Measurements from ENCODE around the gene FAM117B.

Gene FAM117B

GRCh38 chr2:202599911-202600310 is 34.9 kb upstream of the FAM117B start:
- TF ChIP-seq TAF1 (IDR thresholded peaks at IDR 0.05; ENCODE audit: borderline replicate concordance, insufficient read depth, low read length) (no peak), REST (IDR thresholded peaks at IDR 0.05; ENCODE audit: insufficient read depth in 1 of 2, low read depth in 2 of 2, low read length in 2 of 2) (no peak), SIN3A (IDR thresholded peaks at IDR 0.05; ENCODE audit: borderline replicate concordance, insufficient read depth, low read length) (no peak), FOXP2 (optimal IDR thresholded peaks at IDR 0.05; ENCODE audit: borderline replicate concordance, extremely low read depth, extremely low read length, insufficient read depth) (no peak), POLR2AphosphoS5 (IDR thresholded peaks at IDR 0.05; ENCODE audit: low read depth, low read length) (no peak)

- TF ChIP-seq SIN3A (IDR thresholded peaks at IDR 0.05; ENCODE audit: borderline replicate concordance, insufficient read depth, low read length) (no peak), REST (IDR thresholded peaks at IDR 0.05; ENCODE audit: insufficient read depth in 1 of 2, low read depth in 2 of 2, low read length in 2 of 2) (no peak), TAF1 (IDR thresholded peaks at IDR 0.05; ENCODE audit: borderline replicate concordance, insufficient read depth, low read length) (no peak), FOXP2 (optimal IDR thresholded peaks at IDR 0.05; ENCODE audit: borderline replicate concordance, extremely low read depth, extremely low read length, insufficient read depth) (no peak), POLR2AphosphoS5 (IDR thresholded peaks at IDR 0.05; ENCODE audit: low read depth, low read length) (no peak)
These were observed 30.1 kb upstream of the FAM117B start for GRCh38 chr2:202604699-202605098.

- TF ChIP-seq REST (IDR thresholded peaks at IDR 0.05; ENCODE audit: insufficient read depth in 1 of 2, low read depth in 2 of 2, low read length in 2 of 2) (no peak), POLR2AphosphoS5 (IDR thresholded peaks at IDR 0.05; ENCODE audit: low read depth, low read length) (no peak), FOXP2 (optimal IDR thresholded peaks at IDR 0.05; ENCODE audit: borderline replicate concordance, extremely low read depth, extremely low read length, insufficient read depth) (no peak), SIN3A (IDR thresholded peaks at IDR 0.05; ENCODE audit: borderline replicate concordance, insufficient read depth, low read length) (no peak), TAF1 (IDR thresholded peaks at IDR 0.05; ENCODE audit: borderline replicate concordance, insufficient read depth, low read length) (no peak)
These were observed 29.6 kb upstream of the FAM117B start for GRCh38 chr2:202605174-202605573.

- TF ChIP-seq TAF1 (IDR thresholded peaks at IDR 0.05; ENCODE audit: borderline replicate concordance, insufficient read depth, low read length) (no peak), REST (IDR thresholded peaks at IDR 0.05; ENCODE audit: insufficient read depth in 1 of 2, low read depth in 2 of 2, low read length in 2 of 2) (no peak), FOXP2 (optimal IDR thresholded peaks at IDR 0.05; ENCODE audit: borderline replicate concordance, extremely low read depth, extremely low read length, insufficient read depth) (no peak), POLR2AphosphoS5 (IDR thresholded peaks at IDR 0.05; ENCODE audit: low read depth, low read length) (no peak), SIN3A (IDR thresholded peaks at IDR 0.05; ENCODE audit: borderline replicate concordance, insufficient read depth, low read length) (no peak)
These were observed 26.5 kb upstream of the FAM117B start for GRCh38 chr2:202608142-202608852.

All from PFSK-1 (cell line).